H4 (cell line): Measurements from ENCODE around the gene P3H2. TPM values are rescaled to one million over a fixed set of nuclear protein-coding genes. Genes with fewer than 3 reads are reported as not detected.
A peak's percentile ranks its signal among the peaks of the same experiment; 100 is the strongest.
"Not testable (repeated sequence)": the region's sequence is repeated elsewhere in the genome, so short reads cannot be mapped to it uniquely, and the experiment has no call there.

ENCODE experiments used
- DNase-seq: peaks from one replicate; pipeline ENCODE4 v3.0.0-alpha.2; 2015; ENCODE audit warnings: low spot score
- total RNA-seq: library from RNA; depleted of rRNA; stranded (reverse); fragments of >200 nt; shearing (Covaris generic); gene quantifications from 2 replicates; pipeline ENCODE4 v1.2.3, GENCODE V29; 2014

P3H2 gene
- total RNA-seq, 1 experiment from 2014 or later: 22.7 TPM

DNA sequence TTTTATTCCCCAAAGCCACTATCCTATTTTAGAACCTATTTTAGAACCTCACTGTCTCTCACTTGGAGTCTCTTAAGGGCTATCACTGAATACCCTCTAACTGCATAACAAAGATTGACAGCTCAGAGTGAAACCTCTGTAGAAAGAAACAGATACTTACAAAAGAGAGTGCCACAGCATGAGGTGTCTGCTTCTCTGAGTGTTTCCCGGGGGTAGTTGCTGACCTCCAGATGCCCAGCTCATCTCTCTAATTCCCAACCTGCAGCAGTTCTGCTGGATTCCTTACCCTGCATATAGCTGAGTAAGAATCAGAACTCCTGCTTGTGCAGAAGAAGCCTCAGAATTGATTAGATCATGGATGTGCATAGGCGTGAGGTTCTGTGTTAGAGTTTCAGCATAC lies 34.5 kb downstream of the P3H2 start:
- DNase-seq: no peak

GRCh38 chr3:190084983-190085382 lies 35.7 kb downstream of the P3H2 start:
- DNase-seq: no peak

DNA sequence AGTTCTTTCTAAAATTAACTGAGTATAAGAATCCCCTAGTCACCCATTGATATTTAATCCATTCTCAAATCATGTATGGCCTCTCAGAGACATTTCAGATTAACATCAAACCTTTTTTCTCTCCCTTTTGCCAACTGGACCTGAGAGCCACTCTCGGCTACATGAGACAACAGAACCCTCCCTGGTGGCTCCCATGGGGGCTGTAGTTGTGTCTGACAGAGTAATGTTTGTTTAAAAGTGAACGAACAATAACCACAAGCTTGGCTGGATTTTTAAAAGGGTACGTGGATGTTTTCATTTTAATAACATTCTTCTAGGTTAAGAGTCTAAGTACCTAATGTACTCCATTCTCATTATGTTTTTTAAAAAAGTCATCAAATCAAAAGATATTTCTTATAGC lies 37.1 kb downstream of the P3H2 start:
- no peak for DNase-seq

DNA sequence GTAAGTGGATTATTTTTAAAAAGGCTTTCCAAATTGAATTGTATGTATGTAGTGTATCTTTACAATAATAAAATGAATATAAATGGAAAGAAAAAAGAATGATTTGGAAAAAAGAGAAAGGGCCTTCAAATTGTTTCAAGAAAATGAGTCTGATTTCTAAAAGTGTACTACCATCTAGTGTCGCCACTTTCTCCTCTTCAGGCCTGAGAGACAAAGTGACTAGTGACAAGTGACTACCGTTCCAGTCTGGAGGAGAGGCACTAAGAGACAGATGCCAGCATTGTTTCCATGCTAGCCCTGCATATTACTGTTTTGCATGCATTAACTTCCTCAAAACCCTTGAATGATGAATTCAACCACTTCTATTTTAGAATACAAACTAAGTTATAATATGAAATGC lies 39.3 kb downstream of the P3H2 start:
- DNase-seq: no peak

- DNase-seq: not testable (repeated sequence)
These were observed 41.5 kb downstream of the P3H2 start for GRCh38 chr3:190079173-190079572.

DNA sequence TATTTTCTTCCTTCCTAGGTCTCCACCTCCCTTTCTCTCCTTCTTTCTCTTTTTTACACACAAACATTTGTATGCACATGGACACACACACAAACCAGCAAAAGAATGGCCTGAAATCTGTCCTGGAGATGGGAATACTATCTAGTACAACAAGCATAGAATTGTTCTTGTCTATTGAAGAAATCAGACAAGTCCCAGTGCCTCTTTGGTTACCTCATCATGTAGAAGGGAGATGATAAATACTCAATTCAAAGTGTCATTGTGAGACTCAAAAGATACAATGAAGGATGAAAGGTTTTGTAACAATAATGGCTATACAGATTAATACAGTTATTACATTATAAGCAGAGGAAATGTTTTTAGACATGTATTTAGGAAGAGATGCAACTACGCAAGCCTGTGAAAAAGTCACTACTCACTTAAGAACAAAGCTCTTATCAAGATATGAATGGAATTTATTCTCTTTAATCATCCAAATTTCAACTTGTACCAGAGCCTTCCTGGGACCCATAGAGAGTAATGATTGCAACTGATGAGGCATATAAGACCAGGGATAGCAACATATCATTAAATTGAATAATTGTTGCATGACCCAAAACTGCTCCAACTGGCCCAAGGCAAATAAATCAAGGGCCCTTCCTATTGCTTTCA lies 43.2 kb downstream of the P3H2 start:
- DNase-seq: no peak

- DNase-seq: peak; percentile 95
These were observed 43.9 kb downstream of the P3H2 start for GRCh38 chr3:190076601-190077394.

DNA sequence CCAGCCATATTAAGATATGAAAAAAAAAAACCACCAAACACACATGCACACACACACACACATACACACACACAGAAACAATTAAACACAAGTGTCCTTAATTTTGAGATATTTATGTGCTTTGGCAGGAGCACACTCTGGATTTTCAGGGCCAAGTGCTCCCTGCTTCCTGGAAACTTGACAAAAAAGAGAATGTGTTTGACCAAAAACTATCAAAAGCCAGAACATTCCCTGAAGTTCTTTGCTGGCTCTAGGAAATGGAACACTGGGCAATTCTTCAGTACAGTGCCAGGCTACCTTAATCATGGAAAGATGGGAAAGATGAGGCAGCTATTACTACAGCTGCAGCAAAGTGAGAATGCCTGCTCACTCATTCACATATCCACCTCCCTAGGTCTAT lies 44.6 kb downstream of the P3H2 start:
- no peak for DNase-seq

- DNase-seq: no peak
These were observed 45.9 kb downstream of the P3H2 start for GRCh38 chr3:190074817-190075216.

DNA sequence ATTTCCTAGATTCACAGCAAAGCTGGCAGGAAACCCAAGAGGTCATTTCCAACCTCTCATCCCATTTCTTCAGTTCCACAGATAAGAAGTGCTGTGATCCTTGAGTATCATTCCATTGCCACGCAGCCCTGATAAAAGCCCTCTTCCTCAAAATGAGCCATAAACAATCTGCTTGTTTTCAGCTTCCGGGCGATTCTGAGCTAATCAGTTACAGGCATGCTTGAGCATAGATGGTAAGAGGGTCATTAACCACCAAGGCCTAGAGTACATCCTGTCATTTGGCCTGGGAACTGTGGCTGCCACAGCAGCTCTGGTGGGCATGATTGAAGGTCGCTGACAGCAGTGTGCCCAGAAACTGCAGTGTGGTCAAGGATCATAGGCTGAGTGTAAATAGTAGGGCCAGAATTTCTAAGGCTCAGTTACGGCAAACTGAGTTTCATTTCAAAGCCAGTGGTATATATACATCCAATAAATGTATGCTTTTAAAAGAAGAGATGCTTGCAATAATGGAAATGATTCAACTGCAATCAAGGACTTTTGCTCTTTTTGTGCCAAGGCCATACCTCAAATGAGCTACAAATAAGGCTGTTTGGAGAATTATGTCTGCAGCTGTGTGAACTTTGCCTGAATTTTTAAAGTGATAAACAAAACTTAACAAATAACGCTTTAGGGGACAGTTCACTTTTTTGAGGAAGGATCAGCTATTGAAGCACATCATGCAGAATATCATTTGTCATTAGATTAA lies 47.3 kb downstream of the P3H2 start:
- DNase-seq: peak; percentile 43

- no peak for DNase-seq
These were observed 47.8 kb downstream of the P3H2 start for GRCh38 chr3:190072856-190073255.

- DNase-seq: not testable (repeated sequence)
These were observed 48.8 kb downstream of the P3H2 start for GRCh38 chr3:190071921-190072320.

- no peak for DNase-seq
These were observed 49.9 kb downstream of the P3H2 start for GRCh38 chr3:190070622-190071347.

GRCh38 chr3:190065204-190065603 lies 55.5 kb downstream of the P3H2 start:
- DNase-seq: no peak

- no peak for DNase-seq
These were observed 56.0 kb downstream of the P3H2 start for GRCh38 chr3:190064659-190065058.

DNA sequence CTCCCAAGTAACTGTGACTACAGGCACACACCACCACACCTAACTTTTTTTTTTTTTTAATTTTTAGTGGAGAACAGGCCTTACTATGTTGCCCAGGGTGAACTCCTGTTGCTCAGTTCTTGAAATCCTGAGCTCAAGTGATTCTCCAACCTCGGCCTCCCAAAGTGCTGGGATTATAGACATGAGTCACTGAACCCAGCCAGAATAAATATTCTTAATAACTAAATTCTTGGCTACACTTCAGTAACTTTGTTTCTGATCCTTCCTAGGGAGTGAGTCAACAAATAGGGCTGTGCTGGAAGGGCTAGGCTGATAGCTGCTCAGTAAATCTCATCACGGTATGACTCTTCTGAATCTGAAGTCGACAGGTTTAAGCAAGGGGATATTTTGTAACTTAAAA lies 56.6 kb downstream of the P3H2 start:
- DNase-seq: peak; percentile 83

- no peak for DNase-seq
These were observed 57.2 kb downstream of the P3H2 start for GRCh38 chr3:190063490-190063889.

DNA sequence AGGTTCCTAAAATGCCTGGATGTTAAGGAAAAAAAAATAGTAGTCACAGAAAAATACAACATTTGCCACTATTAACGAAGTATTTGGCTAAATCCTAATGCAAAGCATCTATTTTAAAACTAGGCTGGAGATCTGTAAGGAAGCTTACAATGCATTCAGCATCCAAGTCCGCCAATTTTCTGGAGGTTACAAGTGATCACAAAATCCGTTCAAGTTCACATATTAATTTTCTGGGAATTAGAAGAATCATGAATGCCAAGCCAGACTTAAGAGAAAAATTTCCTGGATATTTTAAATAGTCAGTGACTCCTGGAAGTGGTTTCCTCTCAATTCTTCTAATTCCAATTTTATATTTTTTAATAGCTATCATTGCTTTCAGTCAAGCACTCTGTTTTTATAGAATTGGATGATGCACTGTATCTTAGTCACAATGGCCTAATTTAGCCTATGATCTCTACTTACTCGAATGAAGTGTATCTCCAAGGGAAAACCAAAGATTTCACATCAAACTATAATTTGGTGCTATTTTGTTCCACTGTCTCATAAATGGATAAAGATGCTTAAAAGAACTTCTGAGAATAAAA lies 60.4 kb downstream of the P3H2 start:
- no peak for DNase-seq

DNA sequence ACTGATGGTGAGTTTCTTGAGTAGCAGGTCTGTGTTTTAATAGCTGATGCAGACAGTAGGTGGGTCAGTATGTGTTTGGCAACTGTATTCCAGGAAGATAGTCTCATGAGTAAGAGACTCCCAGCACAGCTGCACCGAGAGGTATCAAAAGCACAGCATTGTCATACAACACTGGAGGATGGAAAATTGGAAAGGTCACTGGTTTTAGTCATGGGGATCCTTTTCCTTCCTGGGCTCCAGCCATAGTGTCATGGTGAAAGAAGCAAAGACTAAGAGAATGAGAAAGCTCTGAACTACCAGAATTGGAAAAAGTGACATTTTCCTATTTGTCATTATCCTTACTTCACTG lies 61.5 kb downstream of the P3H2 start:
- DNase-seq: no peak

- DNase-seq: no peak
These were observed 62.0 kb downstream of the P3H2 start for GRCh38 chr3:190058521-190059241.

- DNase-seq: no peak
These were observed 64.0 kb downstream of the P3H2 start for GRCh38 chr3:190056742-190057141.
